ENCODE results near the gene NDUFA8.
A peak's percentile ranks its signal among the peaks of the same experiment; 100 is the strongest.

GRCh38 chr9:122151267-122151828 is 8.2 kb downstream of the NDUFA8 start:
- TF ChIP-seq, protein P1, sequence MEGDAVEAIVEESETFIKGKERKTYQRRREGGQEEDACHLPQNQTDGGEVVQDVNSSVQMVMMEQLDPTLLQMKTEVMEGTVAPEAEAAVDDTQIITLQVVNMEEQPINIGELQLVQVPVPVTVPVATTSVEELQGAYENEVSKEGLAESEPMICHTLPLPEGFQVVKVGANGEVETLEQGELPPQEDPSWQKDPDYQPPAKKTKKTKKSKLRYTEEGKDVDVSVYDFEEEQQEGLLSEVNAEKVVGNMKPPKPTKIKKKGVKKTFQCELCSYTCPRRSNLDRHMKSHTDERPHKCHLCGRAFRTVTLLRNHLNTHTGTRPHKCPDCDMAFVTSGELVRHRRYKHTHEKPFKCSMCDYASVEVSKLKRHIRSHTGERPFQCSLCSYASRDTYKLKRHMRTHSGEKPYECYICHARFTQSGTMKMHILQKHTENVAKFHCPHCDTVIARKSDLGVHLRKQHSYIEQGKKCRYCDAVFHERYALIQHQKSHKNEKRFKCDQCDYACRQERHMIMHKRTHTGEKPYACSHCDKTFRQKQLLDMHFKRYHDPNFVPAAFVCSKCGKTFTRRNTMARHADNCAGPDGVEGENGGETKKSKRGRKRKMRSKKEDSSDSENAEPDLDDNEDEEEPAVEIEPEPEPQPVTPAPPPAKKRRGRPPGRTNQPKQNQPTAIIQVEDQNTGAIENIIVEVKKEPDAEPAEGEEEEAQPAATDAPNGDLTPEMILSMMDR (optimal IDR thresholded peaks at IDR 0.05 in 1 of 3, IDR thresholded peaks at IDR 0.05 in 1 of 3, conservative IDR thresholded peaks at IDR 0.05 in 1 of 3; ENCODE audit: extremely low read depth in 1 of 3, insufficient read depth in 2 of 3, low read length in 3 of 3) = peak in 1 of 3 experiments; percentile 2
- no peak for TF ChIP-seq EZH2 (IDR thresholded peaks at IDR 0.05; ENCODE audit: low read length)
